ENCODE results near the gene KCNK15.

The KCNK15 gene

GRCh38 chr20:44715499-44716308 lies 30.0 kb upstream of the KCNK15 start:
- no peak for DNase-seq

- no peak for DNase-seq
Measured at GRCh38 chr20:44716309-44717106, 29.2 kb upstream of the KCNK15 start.

- no peak for DNase-seq
Measured at GRCh38 chr20:44717986-44718385, 27.7 kb upstream of the KCNK15 start.

- DNase-seq = no peak
Measured at GRCh38 chr20:44719841-44720240, 25.8 kb upstream of the KCNK15 start.

GRCh38 chr20:44720621-44720996 lies 25.1 kb upstream of the KCNK15 start:
- DNase-seq = no peak

- no peak for DNase-seq
Measured at GRCh38 chr20:44720997-44721784, 24.5 kb upstream of the KCNK15 start.

- no peak for DNase-seq
Measured at GRCh38 chr20:44721785-44722054, 23.9 kb upstream of the KCNK15 start.

GRCh38 chr20:44722990-44723389 lies 22.7 kb upstream of the KCNK15 start:
- DNase-seq = no peak

GRCh38 chr20:44723391-44723790 lies 22.3 kb upstream of the KCNK15 start:
- DNase-seq = no peak

GRCh38 chr20:44723798-44724362 lies 21.8 kb upstream of the KCNK15 start:
- DNase-seq = no peak

GRCh38 chr20:44724423-44725091 lies 21.1 kb upstream of the KCNK15 start:
- no peak for DNase-seq

- DNase-seq = no peak
Measured at GRCh38 chr20:44725837-44726236, 19.8 kb upstream of the KCNK15 start.

- DNase-seq = no peak
Measured at GRCh38 chr20:44727039-44727438, 18.6 kb upstream of the KCNK15 start.

- no peak for DNase-seq
Measured at GRCh38 chr20:44727651-44728050, 18.0 kb upstream of the KCNK15 start.

- no peak for DNase-seq
Measured at GRCh38 chr20:44728801-44729443, 16.7 kb upstream of the KCNK15 start.

- no peak for DNase-seq
Measured at GRCh38 chr20:44730441-44730840, 15.2 kb upstream of the KCNK15 start.

- no peak for DNase-seq
Measured at GRCh38 chr20:44731657-44732056, 14.0 kb upstream of the KCNK15 start.

GRCh38 chr20:44732327-44732726 lies 13.3 kb upstream of the KCNK15 start:
- no peak for DNase-seq

GRCh38 chr20:44733341-44734069 lies 12.2 kb upstream of the KCNK15 start:
- no peak for DNase-seq

- no peak for DNase-seq
Measured at GRCh38 chr20:44734938-44735337, 10.7 kb upstream of the KCNK15 start.

- no peak for DNase-seq
Measured at GRCh38 chr20:44735816-44736169, 9.9 kb upstream of the KCNK15 start.

Measured in cerebellar nuclear complex (tissue), 1 donor.